Mesothelial cell of epicardium (in vitro differentiated cells): Measurements from ENCODE around the gene GLP2R. TPM values are rescaled to one million over a fixed set of nuclear protein-coding genes. Genes with fewer than 3 reads are reported as not detected.

Source experiments
- DNase-seq, 2 experiments: peaks; one replicate each; pipeline ENCODE4 v3.0.0; 2021; ENCODE audit warnings: low spot score in 2 of 2; ENCODE audit not compliant: unreplicated experiment in 2 of 2
- H3K27ac Mint-ChIP-seq: 2 replicates; pipeline ENCODE4 v1.8.0; 2021; ENCODE audit warnings: mixed read lengths
- H3K27me3 Mint-ChIP-seq: 2 replicates; pipeline ENCODE4 v1.8.0; 2021; ENCODE audit warnings: low read depth, mixed read lengths
- H3K36me3 Mint-ChIP-seq: 2 replicates; pipeline ENCODE4 v1.8.0; 2021; ENCODE audit warnings: mixed read lengths
- H3K4me1 Mint-ChIP-seq: 2 replicates; pipeline ENCODE4 v1.8.0; 2021; ENCODE audit warnings: mixed read lengths
- H3K4me3 Mint-ChIP-seq: 2 replicates; pipeline ENCODE4 v1.8.0; 2021; ENCODE audit warnings: mild to moderate bottlenecking, moderate library complexity, mixed read lengths
- H3K9me3 Mint-ChIP-seq: 2 replicates; pipeline ENCODE4 v1.8.0; 2021; ENCODE audit warnings: mixed read lengths
- total RNA-seq: library from RNA; stranded (reverse); gene quantifications from 3 replicates; pipeline ENCODE4 v1.2.1, GENCODE V29; 2021
- TF ChIP-seq, protein P1 (sequence below): fragments of 200-600 bp; sonication (generic); IDR thresholded peaks from one replicate; pipeline ENCODE4 v1.5.0; 2021; ENCODE audit warnings: antibody characterized with exemption; ENCODE audit not compliant: unreplicated experiment

The GLP2R gene
- total RNA-seq, 1 donor from 2014 or later = 1.5 TPM

DNA sequence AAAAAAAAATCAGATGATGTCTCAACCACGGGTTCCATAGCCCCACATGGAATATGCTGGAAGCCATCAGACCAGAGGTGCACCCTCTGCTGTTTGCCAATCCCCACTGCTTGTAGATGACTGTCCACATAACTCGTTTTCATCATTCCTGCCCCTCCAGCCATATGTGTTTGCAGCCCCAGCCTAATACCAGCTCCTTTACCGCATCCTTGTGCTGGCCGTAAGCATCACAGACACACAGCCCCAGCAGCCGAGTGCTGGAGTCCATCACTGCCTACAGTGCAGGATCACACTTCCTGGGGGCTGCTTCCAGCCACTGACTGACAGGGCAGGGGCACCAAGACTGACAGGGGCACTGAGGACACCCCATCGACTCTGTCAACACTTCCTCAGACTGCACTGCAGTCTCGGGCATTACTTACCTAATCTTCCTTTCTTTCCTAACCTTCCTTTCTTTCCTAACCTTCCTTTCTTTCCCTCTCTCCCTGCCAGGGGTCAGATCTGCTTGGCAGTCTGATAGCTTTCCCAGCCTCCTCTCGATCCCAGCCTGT, 74.4 kb downstream of the GLP2R start:
- peaks cover 6% of the 10 kb centered on the region for H3K27me3 Mint-ChIP-seq

GRCh38 chr17:9900784-9901183, 75.1 kb downstream of the GLP2R start:
- Mint-ChIP-seq H3K4me1 (peaks cover 15% of the 10 kb centered on the region), H3K9me3 (no peaks in the 10 kb centered on the region), H3K27me3 (peaks cover 6% of the 10 kb centered on the region), H3K27ac (peak overlapping the region; percentile 27), H3K4me3 (no peak overlapping the region), H3K36me3 (no peaks in the 10 kb centered on the region)
- no peak for DNase-seq
- TF ChIP-seq, protein P1, sequence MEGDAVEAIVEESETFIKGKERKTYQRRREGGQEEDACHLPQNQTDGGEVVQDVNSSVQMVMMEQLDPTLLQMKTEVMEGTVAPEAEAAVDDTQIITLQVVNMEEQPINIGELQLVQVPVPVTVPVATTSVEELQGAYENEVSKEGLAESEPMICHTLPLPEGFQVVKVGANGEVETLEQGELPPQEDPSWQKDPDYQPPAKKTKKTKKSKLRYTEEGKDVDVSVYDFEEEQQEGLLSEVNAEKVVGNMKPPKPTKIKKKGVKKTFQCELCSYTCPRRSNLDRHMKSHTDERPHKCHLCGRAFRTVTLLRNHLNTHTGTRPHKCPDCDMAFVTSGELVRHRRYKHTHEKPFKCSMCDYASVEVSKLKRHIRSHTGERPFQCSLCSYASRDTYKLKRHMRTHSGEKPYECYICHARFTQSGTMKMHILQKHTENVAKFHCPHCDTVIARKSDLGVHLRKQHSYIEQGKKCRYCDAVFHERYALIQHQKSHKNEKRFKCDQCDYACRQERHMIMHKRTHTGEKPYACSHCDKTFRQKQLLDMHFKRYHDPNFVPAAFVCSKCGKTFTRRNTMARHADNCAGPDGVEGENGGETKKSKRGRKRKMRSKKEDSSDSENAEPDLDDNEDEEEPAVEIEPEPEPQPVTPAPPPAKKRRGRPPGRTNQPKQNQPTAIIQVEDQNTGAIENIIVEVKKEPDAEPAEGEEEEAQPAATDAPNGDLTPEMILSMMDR = no peak

More for the DNA sequence above, 74.4 kb downstream of the GLP2R start:
- H3K9me3 Mint-ChIP-seq = no peaks in the 10 kb centered on the region
- TF ChIP-seq, protein P1 = no peak
- H3K4me1 Mint-ChIP-seq = peaks cover 15% of the 10 kb centered on the region
- peak overlapping the region; percentile 27 for H3K27ac Mint-ChIP-seq
- DNase-seq = no peak
- no peaks in the 10 kb centered on the region for H3K36me3 Mint-ChIP-seq
- H3K4me3 Mint-ChIP-seq = no peak overlapping the region

- DNase-seq = no peak
- peaks cover 15% of the 10 kb centered on the region for H3K4me1 Mint-ChIP-seq
- H3K9me3 Mint-ChIP-seq = no peaks in the 10 kb centered on the region
- peaks cover 1% of the 10 kb centered on the region for H3K27me3 Mint-ChIP-seq
- H3K27ac Mint-ChIP-seq = no peak overlapping the region
- no peak overlapping the region for H3K4me3 Mint-ChIP-seq
- TF ChIP-seq, protein P1 = no peak
- H3K36me3 Mint-ChIP-seq = no peaks in the 10 kb centered on the region
Observed at GRCh38 chr17:9902120-9902519, 76.4 kb downstream of the GLP2R start.

DNA sequence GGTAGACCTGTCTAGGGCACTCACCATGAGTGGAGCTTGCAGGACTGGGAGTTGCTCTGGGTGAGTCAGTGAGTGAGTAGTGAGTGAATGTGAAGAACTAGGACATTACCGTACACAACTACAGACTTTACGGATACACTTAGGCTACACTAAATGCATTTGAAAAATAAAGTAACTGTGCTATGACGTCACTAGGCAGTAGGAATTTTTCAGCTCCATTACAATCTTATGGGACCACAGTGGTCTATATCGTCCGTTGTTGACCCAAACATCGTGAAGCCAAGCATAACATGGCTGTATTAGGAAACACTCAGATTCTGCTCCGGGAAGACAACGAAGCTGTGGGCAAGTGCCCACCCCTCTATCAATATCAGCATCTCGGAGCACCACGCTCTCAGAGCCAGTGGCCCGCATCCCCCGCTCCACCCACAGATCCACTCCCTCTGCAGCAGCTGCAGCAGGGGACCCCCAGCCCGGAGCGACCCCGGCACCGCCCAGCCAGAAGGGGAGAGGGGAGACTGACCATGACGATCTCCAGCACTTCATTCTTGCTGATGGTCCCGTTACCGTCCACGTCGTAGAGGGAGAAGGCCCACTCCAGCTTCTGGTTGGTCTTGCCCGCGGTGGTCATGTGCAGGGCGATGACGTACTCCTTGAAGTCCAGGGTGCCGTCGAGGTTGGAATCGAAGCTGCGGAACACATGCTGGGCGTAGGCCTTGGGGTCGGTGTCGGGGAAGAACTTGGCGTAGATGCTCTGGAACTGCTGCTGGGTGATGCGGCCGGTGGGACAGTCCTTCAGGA, 78.8 kb downstream of the GLP2R start:
- Mint-ChIP-seq H3K4me1 (peaks cover 22% of the 10 kb centered on the region), H3K36me3 (no peaks in the 10 kb centered on the region), H3K9me3 (no peaks in the 10 kb centered on the region), H3K27ac (no peak overlapping the region), H3K4me3 (no peak overlapping the region), H3K27me3 (no peaks in the 10 kb centered on the region)
- TF ChIP-seq, protein P1 = no peak
- no peak for DNase-seq

DNA sequence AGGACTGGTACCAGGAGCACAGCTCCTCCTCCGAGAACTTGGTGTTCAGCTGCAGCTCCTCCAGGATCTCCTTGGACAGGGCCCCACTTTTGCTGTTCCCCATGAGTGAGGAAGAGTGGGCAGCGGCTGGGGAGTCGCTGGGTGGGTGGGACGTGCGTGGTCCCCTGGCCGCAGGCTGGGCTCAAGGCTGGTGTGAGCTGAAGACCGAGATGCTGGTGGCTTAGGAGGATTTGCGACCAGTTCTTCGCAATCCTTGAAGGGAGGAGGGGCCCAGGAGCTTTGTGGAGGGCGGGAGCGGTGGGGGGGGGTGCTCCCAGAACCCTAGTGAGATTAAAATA, 79.3 kb downstream of the GLP2R start, which contains the start of gene RCVRN:
Gene RCVRN, minus strand, starts transcription at position 194 of the 338 bp plus-strand sequence. Its CDS starts 91 bp downstream, at position 103.
- H3K27ac Mint-ChIP-seq = no peak within 1 kb of the TSS
- no peaks in the 10 kb centered on the region for H3K36me3 Mint-ChIP-seq
- H3K27me3 Mint-ChIP-seq = no peaks in the 10 kb centered on the region
- peaks cover 20% of the 10 kb centered on the region for H3K4me1 Mint-ChIP-seq
- DNase-seq = no peak
- H3K4me3 Mint-ChIP-seq = no peak within 1 kb of the TSS
- H3K9me3 Mint-ChIP-seq = no peaks in the 10 kb centered on the region
- TF ChIP-seq, protein P1 = no peak
